Activated CD8-positive, alpha-beta memory T cell treated with anti-CD3 and anti-CD28 coated beads, Interleukin-2, amount 50 U/mL, for 24 hours (primary cell): ENCODE measurements around the gene XPO1.
"Not testable (repeated sequence)": the region's sequence is repeated elsewhere in the genome, so short reads cannot be mapped to it uniquely, and the experiment has no call there.

Experiments used
- DNase-seq: peaks from one replicate; pipeline ENCODE4 v3.0.0-alpha.2; 2020; ENCODE audit errors: extremely low read depth

The XPO1 gene

GRCh38 chr2:61465045-61465444, 73.1 kb downstream of the XPO1 start:
- no peak for DNase-seq

GRCh38 chr2:61463769-61464475, 74.2 kb downstream of the XPO1 start:
- DNase-seq: no peak

- no peak for DNase-seq
Measured at GRCh38 chr2:61461404-61461803, 76.8 kb downstream of the XPO1 start.

GRCh38 chr2:61460163-61460562, 78.0 kb downstream of the XPO1 start:
- DNase-seq: no peak

- no peak for DNase-seq
Measured at GRCh38 chr2:61456746-61457420, 81.3 kb downstream of the XPO1 start.

- no peak for DNase-seq
Measured at GRCh38 chr2:61456070-61456745, 81.9 kb downstream of the XPO1 start.

- not testable (repeated sequence) for DNase-seq
Measured at GRCh38 chr2:61454972-61455371, 83.2 kb downstream of the XPO1 start.

GRCh38 chr2:61454383-61454782, 83.8 kb downstream of the XPO1 start:
- DNase-seq: no peak

GRCh38 chr2:61452392-61452791, 85.8 kb downstream of the XPO1 start:
- no peak for DNase-seq

- DNase-seq: no peak
Measured at GRCh38 chr2:61451178-61451577, 87.0 kb downstream of the XPO1 start.

- DNase-seq: no peak
Measured at GRCh38 chr2:61450144-61450543, 88.0 kb downstream of the XPO1 start.

- no peak for DNase-seq
Measured at GRCh38 chr2:61448229-61448628, 89.9 kb downstream of the XPO1 start.

GRCh38 chr2:61446971-61447370, 91.2 kb downstream of the XPO1 start:
- not testable (repeated sequence) for DNase-seq

GRCh38 chr2:61443342-61444041, 94.7 kb downstream of the XPO1 start:
- DNase-seq: no peak

GRCh38 chr2:61439241-61440002, 98.7 kb downstream of the XPO1 start:
- no peak for DNase-seq

- no peak for DNase-seq
Measured at GRCh38 chr2:61438670-61439069, 99.5 kb downstream of the XPO1 start.

- no peak for DNase-seq
Measured at GRCh38 chr2:61437170-61437569, 101.0 kb downstream of the XPO1 start.

- DNase-seq: no peak
Measured at GRCh38 chr2:61436092-61436491, 102.1 kb downstream of the XPO1 start.

GRCh38 chr2:61435291-61435690, 102.9 kb downstream of the XPO1 start:
- DNase-seq: no peak

GRCh38 chr2:61434314-61434713, 103.8 kb downstream of the XPO1 start:
- DNase-seq: no peak

GRCh38 chr2:61433606-61434005, 104.5 kb downstream of the XPO1 start:
- no peak for DNase-seq

- no peak for DNase-seq
Measured at GRCh38 chr2:61432990-61433389, 105.2 kb downstream of the XPO1 start.
